Measurements from ENCODE around the gene TEC.

The TEC gene

DNA sequence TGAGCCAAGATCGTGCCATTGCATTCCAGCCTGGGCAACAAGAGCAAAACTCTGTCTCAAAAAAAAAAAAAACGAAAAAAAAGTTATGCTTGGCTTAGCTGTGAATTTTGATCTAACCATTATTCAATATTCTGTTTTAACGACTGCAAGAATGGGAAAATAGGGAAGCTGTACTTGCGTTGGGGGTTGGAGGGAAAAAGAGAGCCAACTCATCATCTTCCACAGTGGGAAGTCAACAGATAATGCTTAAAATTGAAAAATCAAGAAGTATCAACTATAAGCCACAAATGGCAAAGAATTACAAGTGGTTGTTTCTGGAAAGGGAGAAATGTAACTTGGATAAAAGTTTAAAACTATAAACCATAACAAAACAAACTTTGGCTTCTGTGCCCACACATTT lies 2.9 kb downstream of the TEC start:
- no peak overlapping the region for H3K27ac ChIP-seq
- TF ChIP-seq ZFX (IDR thresholded peaks at IDR 0.05; ENCODE audit: borderline replicate concordance), result no peak
- TF ChIP-seq CTCF (IDR thresholded peaks at IDR 0.05), result no peak

- TF ChIP-seq ZFX (IDR thresholded peaks at IDR 0.05; ENCODE audit: borderline replicate concordance) (no peak), CTCF (IDR thresholded peaks at IDR 0.05) (no peak)
- no peak overlapping the region for H3K27ac ChIP-seq
These were observed 6.7 kb downstream of the TEC start for GRCh38 chr4:48262926-48263325.

DNA sequence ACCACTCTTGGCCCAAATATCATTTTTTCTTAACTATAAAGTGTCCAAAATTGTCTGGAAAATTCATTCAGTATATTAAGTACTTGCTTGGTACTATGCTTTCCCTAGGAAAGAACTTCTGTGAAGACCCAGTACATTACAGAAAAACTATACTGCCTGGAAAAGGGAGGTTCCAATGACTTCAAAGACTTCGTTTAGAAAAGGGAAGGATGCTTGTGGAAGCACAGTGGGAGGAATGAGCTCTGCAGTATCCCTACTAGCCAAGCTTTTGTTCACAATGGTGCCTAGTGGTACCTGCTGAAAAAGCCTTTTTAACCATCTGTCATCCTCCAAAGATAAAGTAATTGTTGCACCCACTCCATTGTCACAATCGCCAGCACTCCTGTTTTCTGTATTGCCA lies 7.2 kb downstream of the TEC start:
- TF ChIP-seq ZFX (IDR thresholded peaks at IDR 0.05; ENCODE audit: borderline replicate concordance), result no peak
- H3K27ac ChIP-seq, result no peak overlapping the region

DNA sequence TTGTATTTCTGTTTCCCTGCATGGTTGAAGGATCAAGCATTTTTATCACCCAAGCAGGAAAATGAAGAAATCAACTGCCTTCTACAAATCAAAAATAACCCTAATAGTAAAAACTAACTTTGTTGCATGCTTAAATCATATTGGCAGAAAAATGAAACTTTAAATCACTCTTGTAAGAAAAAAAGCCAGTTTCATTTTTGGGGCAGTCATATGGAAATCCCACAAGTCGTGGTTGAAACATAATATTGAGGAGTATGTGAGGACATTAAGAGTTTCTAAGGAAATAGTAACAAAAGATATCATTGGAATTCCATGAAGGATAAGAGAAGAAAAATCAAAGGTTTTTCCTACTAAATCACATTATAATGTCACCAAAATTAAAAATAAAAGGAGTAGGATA lies 8.4 kb downstream of the TEC start:
- TF ChIP-seq ZFX (IDR thresholded peaks at IDR 0.05; ENCODE audit: borderline replicate concordance) (no peak), CTCF (IDR thresholded peaks at IDR 0.05) (no peak)
- H3K27ac ChIP-seq, result no peak overlapping the region

GRCh38 chr4:48259748-48260147 lies 9.9 kb downstream of the TEC start:
- no peak overlapping the region for H3K27ac ChIP-seq
- TF ChIP-seq ZFX (IDR thresholded peaks at IDR 0.05; ENCODE audit: borderline replicate concordance) (no peak), CTCF (IDR thresholded peaks at IDR 0.05) (no peak)

GRCh38 chr4:48258845-48259397 lies 10.7 kb downstream of the TEC start:
- TF ChIP-seq CTCF (IDR thresholded peaks at IDR 0.05) (no peak), ZFX (IDR thresholded peaks at IDR 0.05; ENCODE audit: borderline replicate concordance) (no peak)
- H3K27ac ChIP-seq, result no peak overlapping the region

GRCh38 chr4:48255959-48256342 lies 13.7 kb downstream of the TEC start:
- TF ChIP-seq CTCF (IDR thresholded peaks at IDR 0.05) (no peak), ZFX (IDR thresholded peaks at IDR 0.05; ENCODE audit: borderline replicate concordance) (no peak)
- H3K27ac ChIP-seq, result no peak overlapping the region

Measured in 22Rv1 (cell line).